Effector CD8-positive, alpha-beta T cell (primary cell): ENCODE measurements around the gene KCNQ1OT1.
"Not testable (repeated sequence)": the region's sequence is repeated elsewhere in the genome, so short reads cannot be mapped to it uniquely, and the experiment has no call there.

ENCODE experiments used
- DNase-seq: peaks from one replicate; lab custom pipeline; 2025; lab: John Stamatoyannopoulos, UW

Gene KCNQ1OT1

GRCh38 chr11:2652333-2653197 lies 47.2 kb downstream of the KCNQ1OT1 start:
- no peak for DNase-seq

GRCh38 chr11:2651826-2652271 lies 47.9 kb downstream of the KCNQ1OT1 start:
- DNase-seq = no peak

- no peak for DNase-seq
Measured at GRCh38 chr11:2651054-2651617, 48.7 kb downstream of the KCNQ1OT1 start.

- no peak for DNase-seq
Measured at GRCh38 chr11:2650343-2650867, 49.4 kb downstream of the KCNQ1OT1 start.

- DNase-seq = no peak
Measured at GRCh38 chr11:2649848-2650247, 49.9 kb downstream of the KCNQ1OT1 start.

GRCh38 chr11:2649400-2649799 lies 50.4 kb downstream of the KCNQ1OT1 start:
- DNase-seq = no peak

GRCh38 chr11:2647953-2648352 lies 51.8 kb downstream of the KCNQ1OT1 start:
- DNase-seq = no peak

GRCh38 chr11:2647167-2647566 lies 52.6 kb downstream of the KCNQ1OT1 start:
- DNase-seq = no peak

GRCh38 chr11:2645779-2646118 lies 54.0 kb downstream of the KCNQ1OT1 start:
- no peak for DNase-seq

- DNase-seq = no peak
Measured at GRCh38 chr11:2644844-2645778, 54.7 kb downstream of the KCNQ1OT1 start.

GRCh38 chr11:2643746-2644145 lies 56.0 kb downstream of the KCNQ1OT1 start:
- no peak for DNase-seq

GRCh38 chr11:2641623-2642022 lies 58.2 kb downstream of the KCNQ1OT1 start:
- DNase-seq = no peak

GRCh38 chr11:2639763-2640162 lies 60.0 kb downstream of the KCNQ1OT1 start:
- DNase-seq = not testable (repeated sequence)

GRCh38 chr11:2631161-2631560 lies 68.6 kb downstream of the KCNQ1OT1 start:
- DNase-seq = no peak

GRCh38 chr11:2630679-2631078 lies 69.1 kb downstream of the KCNQ1OT1 start:
- no peak for DNase-seq

- DNase-seq = no peak
Measured at GRCh38 chr11:2625183-2625582, 74.6 kb downstream of the KCNQ1OT1 start.

GRCh38 chr11:2621894-2622293 lies 77.9 kb downstream of the KCNQ1OT1 start:
- no peak for DNase-seq

- DNase-seq = no peak
Measured at GRCh38 chr11:2612884-2613571, 86.8 kb downstream of the KCNQ1OT1 start.

GRCh38 chr11:2609345-2609744 lies 90.4 kb downstream of the KCNQ1OT1 start:
- DNase-seq = no peak

GRCh38 chr11:2599561-2600189 lies 100.1 kb downstream of the KCNQ1OT1 start:
- no peak for DNase-seq

- no peak for DNase-seq
Measured at GRCh38 chr11:2595204-2595603, 104.6 kb downstream of the KCNQ1OT1 start.
